Neural progenitor cell (in vitro differentiated cells): ENCODE data around the gene LRRC7.

ENCODE experiments used
- EZH2 ChIP-seq: fragments of 200-600 bp; sonication (generic); IDR thresholded peaks from 2 replicates; pipeline ENCODE4 v1.6.1; 2017; ENCODE audit warnings: antibody characterized with exemption, mild to moderate bottlenecking, moderate library complexity
- EZH2phosphoT487 ChIP-seq: fragments of 200-600 bp; sonication (generic); IDR thresholded peaks from 2 replicates; pipeline ENCODE4 v1.6.1; 2017; ENCODE audit warnings: antibody characterized with exemption
- TF ChIP-seq, protein P1 (sequence below): fragments of 200-600 bp; sonication (generic); IDR thresholded peaks from 2 replicates; pipeline ENCODE4 v1.5.1; 2017; ENCODE audit warnings: antibody characterized with exemption, mild to moderate bottlenecking

DNA sequence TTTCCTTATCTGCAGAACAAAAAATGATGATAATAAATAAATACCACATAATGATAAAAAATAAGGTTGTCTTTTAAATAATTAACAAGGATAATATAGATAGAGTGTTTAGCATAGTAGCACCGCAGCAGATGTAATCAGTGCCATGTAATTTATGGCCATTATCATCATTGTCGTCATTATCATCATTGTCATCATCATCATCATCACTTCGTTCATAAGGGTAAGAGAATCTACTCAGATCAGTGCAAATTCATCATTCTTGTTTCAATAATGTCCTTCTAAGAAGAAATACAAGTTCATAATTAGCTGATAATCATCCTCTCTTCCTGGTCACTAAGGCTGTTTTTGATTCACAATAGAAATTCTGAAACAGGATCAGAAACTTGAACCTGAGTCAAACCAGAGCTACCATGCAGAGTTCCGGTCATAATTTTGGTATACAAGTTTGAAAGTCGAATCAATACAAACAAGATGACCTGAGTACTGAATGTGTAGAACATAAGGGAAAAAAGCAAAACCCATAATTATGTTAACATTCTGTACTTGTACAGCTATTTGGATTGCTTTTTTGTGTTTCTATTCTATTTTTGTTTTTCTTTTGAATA, 465.6 kb downstream of the LRRC7 start:
- TF ChIP-seq, protein P1, sequence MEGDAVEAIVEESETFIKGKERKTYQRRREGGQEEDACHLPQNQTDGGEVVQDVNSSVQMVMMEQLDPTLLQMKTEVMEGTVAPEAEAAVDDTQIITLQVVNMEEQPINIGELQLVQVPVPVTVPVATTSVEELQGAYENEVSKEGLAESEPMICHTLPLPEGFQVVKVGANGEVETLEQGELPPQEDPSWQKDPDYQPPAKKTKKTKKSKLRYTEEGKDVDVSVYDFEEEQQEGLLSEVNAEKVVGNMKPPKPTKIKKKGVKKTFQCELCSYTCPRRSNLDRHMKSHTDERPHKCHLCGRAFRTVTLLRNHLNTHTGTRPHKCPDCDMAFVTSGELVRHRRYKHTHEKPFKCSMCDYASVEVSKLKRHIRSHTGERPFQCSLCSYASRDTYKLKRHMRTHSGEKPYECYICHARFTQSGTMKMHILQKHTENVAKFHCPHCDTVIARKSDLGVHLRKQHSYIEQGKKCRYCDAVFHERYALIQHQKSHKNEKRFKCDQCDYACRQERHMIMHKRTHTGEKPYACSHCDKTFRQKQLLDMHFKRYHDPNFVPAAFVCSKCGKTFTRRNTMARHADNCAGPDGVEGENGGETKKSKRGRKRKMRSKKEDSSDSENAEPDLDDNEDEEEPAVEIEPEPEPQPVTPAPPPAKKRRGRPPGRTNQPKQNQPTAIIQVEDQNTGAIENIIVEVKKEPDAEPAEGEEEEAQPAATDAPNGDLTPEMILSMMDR = no peak
- TF ChIP-seq EZH2 (no peak), EZH2phosphoT487 (no peak)
